ENCODE measurements around the gene MAT2A. TPM values are rescaled to one million over a fixed set of nuclear protein-coding genes. Genes with fewer than 3 reads are reported as not detected.

MAT2A gene
- total and polyA plus RNA-seq, 9 of the 15 experiments (the other 6 are each of a cell fraction or from before 2014, with no cell fraction given): 130 to 1,027 (median 240) TPM

DNA sequence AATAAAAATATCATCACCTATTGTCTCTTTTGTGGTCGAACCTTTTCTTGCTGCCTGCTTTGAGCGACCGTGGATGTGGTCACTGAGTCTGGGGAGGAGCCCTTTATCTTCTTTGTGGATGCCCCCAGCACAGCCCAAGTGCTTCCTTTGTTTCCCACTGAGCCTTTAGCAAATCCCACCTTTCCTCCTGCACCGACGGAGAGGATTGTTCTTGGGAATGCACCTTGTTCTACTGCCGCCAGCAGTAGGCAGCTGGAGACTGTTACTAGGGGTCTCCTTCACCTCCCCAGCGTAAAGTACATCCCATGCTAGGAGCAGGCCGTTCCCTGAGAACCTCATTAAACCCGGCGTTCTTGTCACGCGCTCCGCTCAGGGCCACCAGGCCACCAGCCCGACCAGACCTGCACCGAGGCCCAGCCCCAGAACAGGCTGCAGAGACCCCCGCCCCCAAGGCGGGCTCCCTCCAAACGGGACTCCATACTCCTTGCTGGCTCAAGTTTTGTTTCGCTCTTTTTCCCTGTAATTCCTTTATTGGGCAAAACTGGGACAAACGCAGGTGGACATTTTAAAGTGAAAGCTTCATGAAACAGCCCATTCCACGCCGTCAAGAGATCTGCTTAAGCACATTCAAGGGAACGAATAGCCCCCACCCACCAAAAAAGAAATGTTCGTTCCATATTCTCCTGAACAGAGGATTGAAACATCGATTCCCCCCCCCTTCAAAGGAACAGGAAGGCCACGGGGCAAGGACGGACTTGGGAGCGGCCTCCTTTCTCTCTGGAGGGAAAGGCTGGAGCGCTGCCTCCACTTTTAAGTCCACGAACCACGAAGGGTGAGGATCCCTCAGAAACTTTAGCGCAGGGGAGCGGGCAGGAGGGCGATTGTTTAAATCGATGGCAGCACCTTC lies 1.1 kb upstream of the MAT2A start (continued):
- TF ChIP-seq HDAC1 (IDR thresholded peaks at IDR 0.05) (0 out of 4 replicates have a peak, but pooled peaks of 1 of the 2 experiments have one; percentile 15), PML (IDR thresholded peaks at IDR 0.05; ENCODE audit: low read length) (no peak), HOXB6 (CRISPR knock-in tag; IDR thresholded peaks at IDR 0.05; ENCODE audit: borderline replicate concordance) (no peak), XRCC4 (IDR thresholded peaks at IDR 0.05; ENCODE audit: extremely low read depth, insufficient read depth, insufficient read length) (no peak), SRSF7 (optimal IDR thresholded peaks at IDR 0.05; ENCODE audit: low read depth, low read length) (no peak), ETS2 (tag; IDR thresholded peaks at IDR 0.05; ENCODE audit: borderline replicate concordance, poor library complexity, severe bottlenecking) (no peak), CBFB (CRISPR knock-in tag; IDR thresholded peaks at IDR 0.05) (0 out of 2 replicates have a peak, but pooled peaks have one; percentile 56), SMAD4 (CRISPR knock-in tag; conservative IDR thresholded peaks at IDR 0.05) (0 out of 2 replicates have a peak, but pooled peaks have one; percentile 12), GATAD2A (IDR thresholded peaks at IDR 0.05) (peak; percentile 82), ZBED1 (IDR thresholded peaks at IDR 0.05) (0 out of 2 replicates have a peak, but pooled peaks have one; percentile 13), BACH1 (tag; IDR thresholded peaks at IDR 0.05) (no peak), POLR2AphosphoS5 (IDR thresholded peaks at IDR 0.05; ENCODE audit: control insufficient read depth, insufficient read depth, low read depth, low read length) (peak; percentile 18; the same call in 1 of the 2 replicates), ZNF766 (CRISPR knock-in tag; conservative IDR thresholded peaks at IDR 0.05) (peak; percentile 3; the same call in 1 of the 2 replicates), ZC3H4 (CRISPR knock-in tag; IDR thresholded peaks at IDR 0.05; ENCODE audit: borderline replicate concordance) (0 out of 2 replicates have a peak, but pooled peaks have one; percentile 23), RB1 (IDR thresholded peaks at IDR 0.05; ENCODE audit: low read depth) (peak; percentile 19; the same call in 1 of the 2 replicates), PHB (CRISPR knock-in tag; IDR thresholded peaks at IDR 0.05) (no peak), CHD1 (IDR thresholded peaks at IDR 0.05; ENCODE audit: low read length) (no peak), NCOA4 (IDR thresholded peaks at IDR 0.05; ENCODE audit: partially characterized antibody) (no peak), CXXC5 (CRISPR knock-in tag; IDR thresholded peaks at IDR 0.05) (0 out of 2 replicates have a peak, but pooled peaks have one; percentile 28)
- TF ChIP-seq, protein P1, sequence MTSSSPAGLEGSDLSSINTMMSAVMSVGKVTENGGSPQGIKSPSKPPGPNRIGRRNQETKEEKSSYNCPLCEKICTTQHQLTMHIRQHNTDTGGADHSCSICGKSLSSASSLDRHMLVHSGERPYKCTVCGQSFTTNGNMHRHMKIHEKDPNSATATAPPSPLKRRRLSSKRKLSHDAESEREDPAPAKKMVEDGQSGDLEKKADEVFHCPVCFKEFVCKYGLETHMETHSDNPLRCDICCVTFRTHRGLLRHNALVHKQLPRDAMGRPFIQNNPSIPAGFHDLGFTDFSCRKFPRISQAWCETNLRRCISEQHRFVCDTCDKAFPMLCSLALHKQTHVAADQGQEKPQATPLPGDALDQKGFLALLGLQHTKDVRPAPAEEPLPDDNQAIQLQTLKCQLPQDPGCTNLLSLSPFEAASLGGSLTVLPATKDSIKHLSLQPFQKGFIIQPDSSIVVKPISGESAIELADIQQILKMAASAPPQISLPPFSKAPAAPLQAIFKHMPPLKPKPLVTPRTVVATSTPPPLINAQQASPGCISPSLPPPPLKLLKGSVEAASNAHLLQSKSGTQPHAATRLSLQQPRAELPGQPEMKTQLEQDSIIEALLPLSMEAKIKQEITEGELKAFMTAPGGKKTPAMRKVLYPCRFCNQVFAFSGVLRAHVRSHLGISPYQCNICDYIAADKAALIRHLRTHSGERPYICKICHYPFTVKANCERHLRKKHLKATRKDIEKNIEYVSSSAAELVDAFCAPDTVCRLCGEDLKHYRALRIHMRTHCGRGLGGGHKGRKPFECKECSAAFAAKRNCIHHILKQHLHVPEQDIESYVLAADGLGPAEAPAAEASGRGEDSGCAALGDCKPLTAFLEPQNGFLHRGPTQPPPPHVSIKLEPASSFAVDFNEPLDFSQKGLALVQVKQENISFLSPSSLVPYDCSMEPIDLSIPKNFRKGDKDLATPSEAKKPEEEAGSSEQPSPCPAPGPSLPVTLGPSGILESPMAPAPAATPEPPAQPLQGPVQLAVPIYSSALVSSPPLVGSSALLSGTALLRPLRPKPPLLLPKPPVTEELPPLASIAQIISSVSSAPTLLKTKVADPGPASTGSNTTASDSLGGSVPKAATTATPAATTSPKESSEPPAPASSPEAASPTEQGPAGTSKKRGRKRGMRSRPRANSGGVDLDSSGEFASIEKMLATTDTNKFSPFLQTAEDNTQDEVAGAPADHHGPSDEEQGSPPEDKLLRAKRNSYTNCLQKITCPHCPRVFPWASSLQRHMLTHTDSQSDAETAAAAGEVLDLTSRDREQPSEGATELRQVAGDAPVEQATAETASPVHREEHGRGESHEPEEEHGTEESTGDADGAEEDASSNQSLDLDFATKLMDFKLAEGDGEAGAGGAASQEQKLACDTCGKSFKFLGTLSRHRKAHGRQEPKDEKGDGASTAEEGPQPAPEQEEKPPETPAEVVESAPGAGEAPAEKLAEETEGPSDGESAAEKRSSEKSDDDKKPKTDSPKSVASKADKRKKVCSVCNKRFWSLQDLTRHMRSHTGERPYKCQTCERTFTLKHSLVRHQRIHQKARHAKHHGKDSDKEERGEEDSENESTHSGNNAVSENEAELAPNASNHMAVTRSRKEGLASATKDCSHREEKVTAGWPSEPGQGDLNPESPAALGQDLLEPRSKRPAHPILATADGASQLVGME (CRISPR knock-in tag; IDR thresholded peaks at IDR 0.05): 0 out of 2 replicates have a peak, but pooled peaks have one; percentile 19
- TF ChIP-seq, protein P2, sequence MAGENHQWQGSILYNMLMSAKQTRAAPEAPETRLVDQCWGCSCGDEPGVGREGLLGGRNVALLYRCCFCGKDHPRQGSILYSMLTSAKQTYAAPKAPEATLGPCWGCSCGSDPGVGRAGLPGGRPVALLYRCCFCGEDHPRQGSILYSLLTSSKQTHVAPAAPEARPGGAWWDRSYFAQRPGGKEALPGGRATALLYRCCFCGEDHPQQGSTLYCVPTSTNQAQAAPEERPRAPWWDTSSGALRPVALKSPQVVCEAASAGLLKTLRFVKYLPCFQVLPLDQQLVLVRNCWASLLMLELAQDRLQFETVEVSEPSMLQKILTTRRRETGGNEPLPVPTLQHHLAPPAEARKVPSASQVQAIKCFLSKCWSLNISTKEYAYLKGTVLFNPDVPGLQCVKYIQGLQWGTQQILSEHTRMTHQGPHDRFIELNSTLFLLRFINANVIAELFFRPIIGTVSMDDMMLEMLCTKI (IDR thresholded peaks at IDR 0.05; ENCODE audit: partially characterized antibody): no peak

Measured in K562 (cell line).